ENCODE data around the gene CD9. TPM values are rescaled to one million over a fixed set of nuclear protein-coding genes. Genes with fewer than 3 reads are reported as not detected.

CD9 gene
- total RNA-seq, 4 donors from 2014 or later: 464 to 1,007 (median 773) TPM

DNA sequence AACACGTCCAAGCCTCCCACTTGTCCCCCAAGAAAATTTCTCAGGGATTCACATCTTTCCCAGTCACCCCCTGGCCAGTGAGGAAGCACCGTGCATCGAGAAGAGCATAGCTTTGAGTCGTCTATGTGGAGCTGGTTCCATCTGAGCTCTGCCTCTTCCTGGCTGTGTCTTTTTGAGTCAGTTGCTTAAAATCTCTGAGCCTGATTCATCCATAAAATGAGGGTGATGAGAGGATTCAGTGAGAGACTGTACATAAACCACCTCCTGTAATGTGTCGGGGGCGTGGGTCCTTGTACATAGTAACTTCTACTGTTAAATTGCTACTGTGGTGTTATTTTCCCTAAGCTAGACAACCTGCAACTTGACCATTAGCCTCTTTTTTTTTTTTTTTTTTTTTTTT lies 13.8 kb downstream of the CD9 start:
- Histone ChIP-seq H3K4me3 (no peak overlapping the region), H3K9me3 (no peaks in the 10 kb centered on the region), H3K36me3 (peaks cover 0 to 46% (median 2%) of the 10 kb centered on the region in 3 donors), H3K27me3 (no peaks in the 10 kb centered on the region), H3K4me1 (peaks cover 86 to 100% (median 98%) of the 10 kb centered on the region in 3 donors), H3K27ac (peak overlapping the region; percentile 91 to 98 (median 94))
- DNase-seq: no peak
- TF ChIP-seq, protein P1, sequence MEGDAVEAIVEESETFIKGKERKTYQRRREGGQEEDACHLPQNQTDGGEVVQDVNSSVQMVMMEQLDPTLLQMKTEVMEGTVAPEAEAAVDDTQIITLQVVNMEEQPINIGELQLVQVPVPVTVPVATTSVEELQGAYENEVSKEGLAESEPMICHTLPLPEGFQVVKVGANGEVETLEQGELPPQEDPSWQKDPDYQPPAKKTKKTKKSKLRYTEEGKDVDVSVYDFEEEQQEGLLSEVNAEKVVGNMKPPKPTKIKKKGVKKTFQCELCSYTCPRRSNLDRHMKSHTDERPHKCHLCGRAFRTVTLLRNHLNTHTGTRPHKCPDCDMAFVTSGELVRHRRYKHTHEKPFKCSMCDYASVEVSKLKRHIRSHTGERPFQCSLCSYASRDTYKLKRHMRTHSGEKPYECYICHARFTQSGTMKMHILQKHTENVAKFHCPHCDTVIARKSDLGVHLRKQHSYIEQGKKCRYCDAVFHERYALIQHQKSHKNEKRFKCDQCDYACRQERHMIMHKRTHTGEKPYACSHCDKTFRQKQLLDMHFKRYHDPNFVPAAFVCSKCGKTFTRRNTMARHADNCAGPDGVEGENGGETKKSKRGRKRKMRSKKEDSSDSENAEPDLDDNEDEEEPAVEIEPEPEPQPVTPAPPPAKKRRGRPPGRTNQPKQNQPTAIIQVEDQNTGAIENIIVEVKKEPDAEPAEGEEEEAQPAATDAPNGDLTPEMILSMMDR (IDR thresholded peaks at IDR 0.05): no peak
- no peak for TF ChIP-seq POLR2A (IDR thresholded peaks at IDR 0.05)
- intact Hi-C loops (cut with DNase I): no loop called here
- 24 to 46% methylated on average over 6 of the region's 6 CpGs for WGBS, 2 donors

DNA sequence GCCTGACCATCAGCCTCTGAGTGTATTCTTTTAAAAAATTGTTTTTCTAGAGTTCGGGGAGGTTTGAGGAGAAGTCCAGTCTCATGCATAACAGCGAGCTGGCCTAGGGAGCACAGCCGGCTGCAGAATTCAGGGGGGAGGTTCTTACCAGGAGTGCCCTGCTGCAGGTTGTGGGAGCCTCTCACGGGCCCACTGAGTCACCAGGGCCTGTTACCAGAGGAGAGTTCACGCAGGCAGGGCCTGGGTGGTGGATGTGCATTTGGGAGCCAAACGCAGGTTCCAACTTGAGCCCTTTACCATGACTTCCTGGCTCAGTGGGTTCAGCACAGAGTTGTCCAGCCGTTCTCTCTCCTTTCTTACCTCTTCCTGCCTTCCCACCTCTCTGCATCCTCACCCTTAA lies 14.4 kb downstream of the CD9 start:
- Histone ChIP-seq H3K27ac (peak overlapping the region; percentile 91 to 98 (median 94)), H3K27me3 (no peaks in the 10 kb centered on the region), H3K4me1 (peaks cover 87 to 100% (median 98%) of the 10 kb centered on the region in 3 donors), H3K4me3 (peak overlapping the region in 3 of 4 donors; percentile 1 to 11 (median 9)), H3K9me3 (no peaks in the 10 kb centered on the region), H3K36me3 (peaks cover 0 to 46% (median 0%) of the 10 kb centered on the region in 3 donors)
- TF ChIP-seq POLR2A (IDR thresholded peaks at IDR 0.05): no peak
- TF ChIP-seq, protein P1 (IDR thresholded peaks at IDR 0.05): no peak
- 21 to 35% methylated on average over 2 to 4 of the region's 7 CpGs for WGBS, 2 donors
- intact Hi-C loops (cut with DNase I): no loop called here
- DNase-seq: no peak

DNA sequence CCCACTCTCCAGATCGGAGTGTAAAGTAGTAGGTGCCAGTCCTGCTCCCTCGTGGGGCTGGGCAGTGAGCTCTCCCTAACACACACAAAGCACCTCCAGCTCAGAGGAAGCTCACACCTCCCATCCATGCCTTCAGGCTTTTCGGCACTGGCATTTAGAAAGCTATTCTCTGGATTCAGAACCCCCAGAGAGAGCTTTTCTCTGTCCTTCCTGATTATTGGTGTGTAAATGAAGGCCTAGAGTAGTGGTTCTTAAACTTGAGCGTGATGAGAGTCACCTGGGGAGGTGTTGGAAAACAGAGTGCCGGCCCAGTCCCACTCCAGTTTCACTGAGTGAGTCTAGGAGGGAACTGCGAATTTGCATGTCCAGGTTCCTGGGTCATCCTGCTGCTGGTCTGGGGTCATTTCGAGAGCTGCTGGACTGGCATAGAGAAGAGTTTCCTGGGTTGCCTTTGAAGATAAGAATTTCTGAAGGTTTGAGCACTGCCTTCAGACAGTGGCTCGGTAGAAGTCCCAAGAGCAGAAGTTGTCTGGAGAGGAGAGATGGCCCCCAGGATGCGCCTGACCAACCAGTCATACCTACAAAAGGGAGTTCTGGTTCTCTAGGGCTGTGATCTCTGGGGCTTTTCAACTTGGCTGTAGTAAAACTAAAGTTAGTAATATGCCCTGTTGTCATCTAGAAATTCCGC lies 15.1 kb downstream of the CD9 start:
- Histone ChIP-seq H3K27ac (peak overlapping the region; percentile 91 to 98 (median 94)), H3K27me3 (no peaks in the 10 kb centered on the region), H3K4me1 (peaks cover 87 to 100% (median 98%) of the 10 kb centered on the region in 3 donors), H3K9me3 (no peaks in the 10 kb centered on the region), H3K4me3 (peak overlapping the region in 3 of 4 donors; percentile 1 to 39 (median 11)), H3K36me3 (peaks cover 0 to 45% (median 0%) of the 10 kb centered on the region in 3 donors)
- 36 to 38% methylated on average over 5 to 6 of the region's 10 CpGs for WGBS, 2 donors
- TF ChIP-seq POLR2A (IDR thresholded peaks at IDR 0.05): no peak
- TF ChIP-seq, protein P1 (IDR thresholded peaks at IDR 0.05): no peak
- intact Hi-C loops (cut with DNase I): no loop called here
- DNase-seq: no peak

DNA sequence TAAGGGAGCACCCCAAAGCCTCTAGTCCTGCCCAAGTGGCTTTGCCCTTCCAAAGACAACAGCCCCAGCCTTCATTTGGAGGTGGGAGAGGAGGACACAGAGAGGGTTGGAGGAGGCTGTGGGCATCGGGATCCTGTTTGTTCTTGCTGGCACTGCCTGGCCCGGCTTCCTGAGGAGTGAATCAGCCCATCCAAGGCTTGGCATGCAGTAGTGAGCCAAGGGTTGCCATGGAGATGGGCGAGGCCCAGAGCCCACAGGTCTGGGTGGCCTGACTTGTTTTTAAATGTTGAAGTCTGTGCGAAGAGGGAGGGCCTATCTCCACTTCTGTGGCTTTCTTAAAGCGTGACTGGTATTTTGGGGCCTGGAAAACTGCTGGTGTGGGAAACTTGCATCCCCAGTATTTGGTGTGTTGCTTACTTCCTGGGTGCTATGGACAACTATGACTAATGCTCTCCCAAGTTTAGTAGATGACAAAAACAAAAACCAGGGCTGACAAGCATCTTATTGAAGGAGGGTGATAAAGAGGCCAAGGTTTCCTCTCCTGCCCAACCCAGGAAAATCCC lies 15.8 kb downstream of the CD9 start:
- TF ChIP-seq, protein P1 (IDR thresholded peaks at IDR 0.05): no peak
- peak in 2 of 4 donors; percentile 42 to 56 for TF ChIP-seq POLR2A (IDR thresholded peaks at IDR 0.05)
- peak overlapping the region in 1 of 4 donors; percentile 39 for H3K4me3 ChIP-seq
- no peaks in the 10 kb centered on the region for H3K27me3 ChIP-seq
- H3K36me3 ChIP-seq: peaks cover 0 to 41% (median 0%) of the 10 kb centered on the region in 3 donors
- peak overlapping the region; percentile 91 to 98 (median 94) for H3K27ac ChIP-seq
- no peaks in the 10 kb centered on the region for H3K9me3 ChIP-seq
- intact Hi-C loops (cut with DNase I): no loop called here
- peaks cover 88 to 100% (median 96%) of the 10 kb centered on the region in 3 donors for H3K4me1 ChIP-seq
- 6 to 28% methylated on average over 5 of the region's 5 CpGs for WGBS, 2 donors
- DNase-seq: no peak

DNA sequence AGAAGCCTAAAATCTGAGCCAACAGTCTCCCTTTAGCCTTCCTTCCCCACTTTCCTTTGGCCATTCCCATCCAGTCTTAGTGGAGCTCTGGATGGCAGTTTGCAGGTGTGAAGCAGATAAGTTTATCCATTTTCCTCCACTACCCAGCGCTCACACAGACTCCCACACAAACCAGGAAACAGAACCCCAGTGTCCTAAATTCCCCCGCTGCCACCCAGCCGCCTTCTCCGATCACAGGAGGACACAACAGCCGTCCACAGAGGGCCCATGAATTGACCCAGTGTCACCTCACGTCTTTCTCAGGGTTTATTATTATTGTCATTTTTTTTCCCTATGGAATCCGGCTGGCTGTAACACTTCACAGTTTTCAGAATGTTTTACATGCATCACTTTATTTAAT lies 16.4 kb downstream of the CD9 start:
- 45 to 49% methylated on average over 7 of the region's 7 CpGs for WGBS, 2 donors
- Histone ChIP-seq H3K4me1 (peaks cover 85 to 100% (median 96%) of the 10 kb centered on the region in 3 donors), H3K27me3 (no peaks in the 10 kb centered on the region), H3K27ac (peak overlapping the region; percentile 91 to 98 (median 94)), H3K9me3 (no peaks in the 10 kb centered on the region), H3K36me3 (peaks cover 0 to 36% (median 0%) of the 10 kb centered on the region in 3 donors), H3K4me3 (peak overlapping the region in 1 of 4 donors; percentile 35)
- DNase-seq: no peak
- TF ChIP-seq, protein P1 (IDR thresholded peaks at IDR 0.05): no peak
- TF ChIP-seq POLR2A (IDR thresholded peaks at IDR 0.05): no peak
- intact Hi-C loops (cut with DNase I): no loop called here

All from esophagus squamous epithelium (tissue), 5 donors.